HG03039 (cell line): ENCODE results near the gene HOXA7.

Experiments
- ATAC-seq: cut with Tn5 transposase; IDR thresholded peaks from one replicate; pipeline ENCODE4 v1.9.1; 2021; ENCODE audit warnings: mild to moderate bottlenecking, moderate library complexity; ENCODE audit not compliant: unreplicated experiment

Gene HOXA7

GRCh38 chr7:27160546-27161213 is 4.2 kb upstream of the HOXA7 start:
- peak; percentile 47 for ATAC-seq

DNA sequence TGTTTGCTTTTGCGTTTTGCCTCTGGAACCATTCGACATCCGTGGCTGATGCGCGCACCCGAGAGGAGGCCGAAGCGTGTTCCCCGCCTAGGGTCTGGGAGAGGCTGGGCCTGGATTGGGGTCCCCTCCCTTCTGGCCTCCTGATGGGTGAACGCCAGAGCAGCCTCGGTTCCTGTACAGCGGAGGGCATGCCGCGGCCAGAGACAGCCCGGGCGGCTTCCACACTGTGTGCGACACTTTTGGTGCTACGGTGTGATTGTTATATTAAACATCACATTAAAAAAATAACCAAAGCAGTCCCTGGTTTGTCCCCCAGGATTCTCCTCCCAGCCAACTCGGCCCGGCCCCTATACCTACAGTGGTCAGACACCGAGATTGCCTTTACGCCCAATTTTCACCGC is 3.7 kb upstream of the HOXA7 start:
- ATAC-seq = no peak

DNA sequence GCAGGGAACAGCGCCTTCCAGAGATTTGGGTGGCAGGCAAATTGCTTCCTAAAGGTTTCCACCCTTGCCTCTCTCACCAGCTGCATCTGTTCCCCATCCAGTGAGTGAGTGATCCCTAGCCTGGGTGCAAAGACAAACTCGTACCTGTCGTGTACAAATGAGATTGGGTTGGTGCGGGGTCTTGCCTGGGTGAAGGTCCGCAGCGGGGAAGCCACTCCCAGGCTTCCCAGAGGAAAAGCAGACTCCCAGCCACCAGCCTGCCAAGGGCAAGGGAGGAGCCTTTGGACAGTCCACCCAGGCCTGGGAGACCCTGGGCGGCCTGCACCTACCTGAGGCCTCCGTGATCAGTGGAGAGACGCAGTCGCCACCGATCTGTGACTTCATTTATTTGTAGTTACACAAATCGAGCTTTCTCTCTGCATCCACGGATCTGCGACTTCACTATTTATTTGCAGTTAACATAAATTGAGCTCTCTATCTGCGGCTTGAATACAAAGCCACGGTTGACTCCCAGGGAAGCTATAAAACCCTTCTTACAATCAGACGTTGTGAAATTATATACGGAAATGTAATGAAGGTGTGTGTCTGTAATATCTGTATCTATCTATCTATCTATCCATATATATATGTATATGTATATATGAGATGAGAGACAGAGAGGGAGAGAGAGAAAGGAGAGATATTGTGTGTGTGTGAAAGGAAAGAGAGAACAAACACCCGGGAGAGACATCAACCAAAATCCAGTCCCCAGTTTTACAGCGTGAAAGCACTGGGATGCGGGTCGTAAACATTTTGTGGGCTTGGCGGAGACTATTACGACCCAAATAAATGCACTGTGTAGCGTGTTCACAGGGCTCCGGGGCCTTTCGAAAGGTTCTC is 3.0 kb upstream of the HOXA7 start:
- ATAC-seq = no peak

DNA sequence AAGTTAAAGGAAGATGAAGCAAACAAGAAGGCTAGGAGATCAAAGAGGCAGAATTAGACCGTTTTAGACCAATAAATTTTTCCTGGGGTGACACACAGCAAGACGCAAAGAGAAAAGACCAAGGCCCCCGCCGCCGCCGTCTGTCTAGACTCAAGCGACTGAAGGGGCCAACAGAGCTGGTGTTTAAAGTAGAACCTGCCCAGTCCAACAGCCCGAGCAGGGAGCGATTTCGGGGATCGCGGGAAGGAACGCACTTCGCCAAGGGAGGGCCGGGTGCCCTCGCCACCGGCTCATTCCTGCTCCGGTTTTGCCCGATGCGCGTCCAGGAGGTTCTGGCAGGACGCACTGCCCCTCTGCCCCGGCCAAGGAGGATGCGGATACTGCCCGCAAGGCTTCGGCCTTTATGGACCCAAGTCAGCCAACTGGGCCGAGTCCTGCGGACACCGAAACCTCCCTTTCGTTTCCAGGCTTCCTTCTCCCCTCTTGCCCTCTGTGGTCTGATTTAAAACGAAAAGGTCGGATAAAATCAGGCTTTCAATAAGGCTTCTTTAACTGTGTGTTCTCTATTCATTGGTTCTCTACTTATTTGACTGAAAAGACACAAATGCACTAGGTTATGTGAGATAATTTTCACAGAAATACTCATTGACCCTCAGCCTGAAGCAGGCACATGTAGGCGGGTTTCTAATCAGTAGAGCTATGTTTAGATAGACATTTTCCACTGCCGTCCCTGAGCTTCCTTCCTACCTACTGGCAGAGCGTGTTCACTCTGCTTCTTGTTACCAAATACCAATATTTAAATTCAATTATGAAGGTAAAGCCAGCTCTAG is 2.2 kb upstream of the HOXA7 start:
- no peak for ATAC-seq

DNA sequence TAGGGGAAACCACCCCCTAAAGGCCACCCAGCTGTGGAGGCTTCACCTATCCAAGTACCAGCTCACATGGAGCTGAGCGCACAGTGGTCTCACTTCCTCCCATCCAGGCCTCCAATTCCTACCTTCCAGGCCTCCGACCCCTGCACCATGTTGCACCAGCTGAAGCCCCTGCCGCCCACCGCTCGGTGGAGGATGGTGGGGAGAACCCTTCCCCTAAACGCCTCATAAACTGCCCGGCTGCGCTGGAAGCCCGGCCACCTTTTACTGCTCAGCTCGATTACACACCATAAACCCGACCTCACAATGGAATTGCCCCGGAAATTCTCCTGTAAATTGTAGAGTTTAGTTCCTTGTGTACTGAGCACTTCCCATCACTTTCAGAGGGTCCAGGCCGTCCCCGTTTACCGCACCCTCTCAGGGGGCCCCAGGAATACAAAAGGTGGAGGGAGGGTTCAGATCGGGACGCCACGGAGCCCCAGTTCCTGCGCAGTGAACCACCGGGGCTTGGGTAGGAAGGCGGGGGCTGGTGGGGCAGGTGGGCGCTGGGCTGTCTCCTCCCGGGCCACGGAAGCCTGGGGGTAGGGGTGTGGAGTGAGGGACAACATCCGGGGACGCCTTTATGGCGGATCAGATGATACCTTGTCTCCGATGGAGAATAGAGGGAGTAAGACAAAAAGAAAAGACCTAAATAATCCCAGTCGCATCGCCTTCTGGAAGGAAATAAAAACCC is 1.4 kb upstream of the HOXA7 start:
- ATAC-seq = no peak

GRCh38 chr7:27156916-27157701 is 634 bp upstream of the HOXA7 start:
- ATAC-seq = no peak

GRCh38 chr7:27155816-27156507 is 513 bp downstream of the HOXA7 start:
- ATAC-seq = no peak

DNA sequence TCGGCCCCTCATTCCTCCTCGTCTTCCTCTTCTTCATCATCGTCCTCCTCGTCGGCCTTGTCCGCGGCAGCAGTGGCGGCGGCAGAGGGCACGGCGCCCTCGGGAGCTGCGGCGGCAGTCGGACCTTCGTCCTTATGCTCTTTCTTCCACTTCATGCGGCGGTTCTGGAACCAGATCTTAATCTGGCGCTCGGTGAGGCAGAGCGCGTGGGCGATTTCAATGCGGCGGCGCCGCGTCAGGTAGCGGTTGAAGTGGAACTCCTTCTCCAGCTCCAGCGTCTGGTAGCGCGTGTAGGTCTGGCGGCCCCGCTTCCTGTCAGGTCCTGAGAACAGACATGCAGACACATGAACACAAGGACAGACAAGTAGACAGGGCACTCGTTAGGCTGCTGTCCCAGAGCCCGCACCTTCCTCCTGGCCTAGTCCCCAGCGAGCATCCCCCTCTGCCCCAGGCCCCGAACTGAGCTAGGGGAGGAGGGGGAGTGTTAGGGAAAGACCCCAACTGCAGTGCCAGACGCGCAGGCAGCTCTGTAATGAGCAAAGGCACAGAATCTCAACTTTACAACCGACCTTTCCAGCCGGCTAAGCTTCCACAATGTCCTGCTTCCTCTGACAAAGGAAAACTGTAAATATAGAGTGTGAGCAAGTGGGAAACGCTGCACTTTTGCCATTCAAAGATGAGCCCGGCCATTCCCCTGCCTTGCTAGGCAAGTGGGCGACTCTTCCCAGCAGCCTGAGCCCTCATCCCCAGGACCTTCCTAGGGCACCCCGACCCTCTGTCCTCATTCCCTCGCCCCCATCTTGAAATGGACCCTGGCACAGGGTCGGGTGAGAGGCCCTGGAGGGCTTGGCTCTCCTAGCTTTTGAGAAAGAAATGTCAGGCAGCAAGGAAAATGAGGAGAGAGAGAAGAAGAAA is 1.3 kb downstream of the HOXA7 start:
- ATAC-seq = no peak

DNA sequence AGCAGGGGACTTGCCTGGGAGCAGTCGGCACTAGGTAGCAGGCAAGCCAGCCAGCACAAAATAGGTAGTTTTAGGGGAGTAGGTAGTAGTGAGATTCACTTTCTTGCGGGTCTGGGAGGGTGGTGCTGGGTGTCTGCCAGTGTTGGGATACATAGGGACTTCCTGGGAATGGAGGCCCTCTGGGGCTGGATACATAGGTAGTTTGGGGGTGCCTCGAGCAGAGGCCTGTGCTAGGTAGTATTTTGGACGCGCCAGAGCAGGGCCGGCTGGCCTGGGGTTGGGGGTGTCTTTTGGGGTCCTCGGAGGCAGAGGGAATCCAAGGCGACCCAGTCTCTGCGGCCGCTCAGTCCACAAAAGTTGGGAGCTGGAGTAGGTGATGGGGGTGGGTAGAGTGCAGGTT is 2.1 kb downstream of the HOXA7 start:
- no peak for ATAC-seq

- ATAC-seq = no peak
Measured at GRCh38 chr7:27153526-27153925, 2.9 kb downstream of the HOXA7 start.

DNA sequence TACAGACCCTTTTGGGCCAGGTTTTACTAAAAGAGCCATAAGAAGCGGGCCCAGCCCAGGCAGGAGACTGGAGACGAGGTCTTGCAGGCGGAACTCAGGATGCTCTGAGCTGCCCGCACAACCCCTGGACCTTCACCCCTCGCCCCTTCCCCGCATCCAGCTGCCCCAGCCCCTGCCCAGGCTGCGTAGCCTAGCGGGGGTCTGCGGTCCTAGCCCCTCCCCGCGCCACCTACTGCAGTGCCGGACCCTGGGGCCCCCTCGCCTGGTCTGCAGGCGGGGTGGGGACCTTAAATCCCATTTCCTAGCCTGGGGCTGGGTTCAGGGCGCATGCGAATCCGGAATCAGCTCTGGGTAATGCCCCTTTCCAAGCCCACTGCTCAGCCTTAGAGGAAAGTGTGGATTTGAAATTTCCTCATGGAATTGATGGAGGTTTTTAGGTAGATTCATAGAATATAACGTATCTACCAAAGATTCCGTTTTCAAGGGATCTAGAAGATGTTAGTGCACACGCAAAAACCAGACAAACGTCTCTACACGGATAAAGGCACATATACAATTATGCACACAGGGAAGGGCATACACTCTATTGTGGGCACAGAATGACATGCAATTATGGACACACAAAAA is 3.5 kb downstream of the HOXA7 start:
- no peak for ATAC-seq

DNA sequence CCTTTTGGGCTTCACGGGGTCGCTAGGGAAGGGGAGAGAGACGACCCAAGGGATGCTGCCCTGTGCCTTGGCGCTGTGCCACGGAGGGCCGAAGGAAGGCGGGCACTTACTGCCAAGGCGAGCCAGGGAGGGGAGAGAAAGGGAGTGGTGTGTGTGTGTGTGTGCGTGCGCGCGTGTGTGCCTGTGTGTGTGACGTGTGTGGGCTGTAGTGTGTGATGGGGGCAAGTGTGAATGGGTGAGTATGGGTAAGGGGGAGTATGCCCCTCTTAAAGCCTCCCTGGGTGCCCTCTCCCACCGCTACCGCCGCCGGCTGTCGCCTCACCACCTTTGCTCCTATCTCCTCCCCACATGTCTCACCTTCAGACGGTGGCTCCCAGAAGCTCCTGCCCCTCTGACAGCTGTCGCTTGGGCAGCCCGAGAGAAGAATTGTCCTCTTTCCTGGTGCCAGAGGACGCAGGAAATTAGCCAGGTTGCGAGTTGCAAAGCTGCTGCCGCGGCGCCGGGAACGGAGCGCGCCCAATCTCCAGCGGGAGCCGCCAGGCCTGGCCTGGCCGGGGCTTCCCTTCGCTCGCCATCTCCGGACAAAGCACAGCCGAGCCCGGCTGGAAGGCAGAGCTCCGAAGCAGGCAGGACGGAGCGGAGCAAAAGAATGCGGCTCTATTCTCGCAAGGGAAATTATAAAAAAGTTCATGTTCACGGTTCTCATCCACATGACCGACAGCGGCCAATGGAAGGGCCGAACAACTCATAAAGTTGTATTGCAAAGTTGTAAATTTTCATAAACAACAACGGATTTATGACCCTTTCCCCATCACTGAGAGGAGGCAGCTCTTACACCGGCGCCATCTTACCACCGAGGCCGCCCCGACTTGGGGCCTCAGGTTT is 4.3 kb downstream of the HOXA7 start, which contains the start of gene HOXA3:
HOXA3 (minus strand) TSS at position 653 of the 885 bp plus-strand sequence. CDS start 41,943 bp downstream, outside the sequence.
- ATAC-seq = no peak

GRCh38 chr7:27151341-27151930 is 5.0 kb downstream of the HOXA7 start:
- ATAC-seq = no peak

DNA sequence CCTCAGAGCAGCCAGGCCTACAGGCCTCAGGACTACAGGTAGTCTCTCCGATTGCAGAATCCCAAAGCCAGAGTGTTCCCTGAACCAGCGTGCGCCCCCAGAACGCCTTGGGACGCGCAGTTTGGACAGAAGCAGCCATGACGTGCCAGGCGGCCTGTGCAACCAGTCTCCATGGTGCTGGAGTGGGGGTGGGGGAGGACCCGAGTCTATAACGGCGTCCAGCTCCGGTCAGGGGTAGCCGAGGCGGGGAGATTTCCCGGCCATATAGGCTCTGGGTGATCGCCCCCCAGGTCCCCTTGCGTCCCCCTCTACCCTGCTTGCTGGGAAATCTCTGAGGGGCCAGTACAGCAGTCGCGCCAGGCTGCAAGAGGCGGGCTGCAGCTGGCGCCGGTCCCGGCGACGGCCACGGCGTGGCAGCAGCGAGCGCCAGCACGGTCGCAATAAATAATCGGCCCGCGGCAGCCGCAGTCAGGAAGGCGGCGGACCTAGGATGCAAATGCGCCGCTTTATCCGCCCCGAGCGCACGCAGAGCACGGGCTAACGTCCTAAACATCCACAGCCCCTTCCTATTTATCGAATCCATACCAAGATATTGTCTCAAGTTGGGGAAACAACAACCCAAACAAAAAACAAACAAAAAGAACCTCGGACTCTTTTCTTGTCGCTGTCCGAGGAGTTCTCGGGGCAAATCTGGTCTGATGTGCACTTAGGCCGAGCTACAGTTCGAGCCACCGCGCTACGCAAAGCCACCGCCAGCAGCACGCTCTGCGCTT is 5.7 kb downstream of the HOXA7 start:
- no peak for ATAC-seq

GRCh38 chr7:27149842-27150567 is 6.5 kb downstream of the HOXA7 start:
- no peak for ATAC-seq
